T-helper 1 cell treated with Interleukin-12 subunit alpha and Interleukin-12 subunit beta and Interleukin-4 antibody, amounts not matched to agents 30 ng/mL and 1 ng/mL, for 36 hours (primary cell): ENCODE results near the gene ACTL7A. TPM values are rescaled to one million over a fixed set of nuclear protein-coding genes. Genes with fewer than 3 reads are reported as not detected.
"Not testable (repeated sequence)": the region's sequence is repeated elsewhere in the genome, so short reads cannot be mapped to it uniquely, and the experiment has no call there.

ENCODE experiments used
- intact Hi-C: fragments of 100-400 bp; cut with micrococcal nuclease; formaldehyde crosslinking; loops from one replicate; pipeline ENCODE4 v1.15.1; 2024
- total RNA-seq: library from RNA; stranded (reverse); gene quantifications from 2 replicates; pipeline ENCODE4 v1.2.3, GENCODE V29; 2022

Gene ACTL7A
- total RNA-seq = not detected in 2 replicates

GRCh38 chr9:108861997-108862396 lies at the start of gene ACTL7A:
ACTL7A (plus strand) TSS chr9:108862266; CDS start chr9:108862323, 57 bp downstream.
- intact Hi-C loops = no loop called here

- intact Hi-C loops = no loop called here
Observed at GRCh38 chr9:108812396-108813025, 49.6 kb upstream of the ACTL7A start.

- intact Hi-C loops = no loop called here
Observed at GRCh38 chr9:108813951-108814601, 48.0 kb upstream of the ACTL7A start.

- intact Hi-C loops = no loop called here
Observed at GRCh38 chr9:108815156-108815555, 46.9 kb upstream of the ACTL7A start.

GRCh38 chr9:108816037-108816436 lies 46.0 kb upstream of the ACTL7A start:
- intact Hi-C loops = no loop called here

GRCh38 chr9:108823829-108824228 lies 38.2 kb upstream of the ACTL7A start:
- intact Hi-C loops = no loop called here

GRCh38 chr9:108830272-108830671 lies 31.8 kb upstream of the ACTL7A start:
- intact Hi-C loops = no loop called here

- intact Hi-C loops = no loop called here
Observed at GRCh38 chr9:108831496-108832178, 30.4 kb upstream of the ACTL7A start.

GRCh38 chr9:108832179-108832500 lies 29.9 kb upstream of the ACTL7A start:
- intact Hi-C loops = no loop called here

- intact Hi-C loops = no loop called here
Observed at GRCh38 chr9:108834959-108835665, 27.0 kb upstream of the ACTL7A start.

- intact Hi-C loops = no loop called here
Observed at GRCh38 chr9:108835831-108836230, 26.2 kb upstream of the ACTL7A start.

GRCh38 chr9:108836319-108836718 lies 25.7 kb upstream of the ACTL7A start:
- intact Hi-C loops = no loop called here

- intact Hi-C loops = no loop called here
Observed at GRCh38 chr9:108836781-108837180, 25.3 kb upstream of the ACTL7A start.

- intact Hi-C loops = no loop called here
Observed at GRCh38 chr9:108837530-108837929, 24.5 kb upstream of the ACTL7A start.

GRCh38 chr9:108838017-108838416 lies 24.0 kb upstream of the ACTL7A start:
- intact Hi-C loops = no loop called here

GRCh38 chr9:108839561-108839960 lies 22.5 kb upstream of the ACTL7A start:
- intact Hi-C loops = not testable (repeated sequence)

GRCh38 chr9:108842610-108843295 lies 19.3 kb upstream of the ACTL7A start:
- intact Hi-C loops = no loop called here

GRCh38 chr9:108844391-108844790 lies 17.7 kb upstream of the ACTL7A start:
- intact Hi-C loops = no loop called here

- intact Hi-C loops = no loop called here
Observed at GRCh38 chr9:108844856-108845255, 17.2 kb upstream of the ACTL7A start.

GRCh38 chr9:108845507-108845906 lies 16.6 kb upstream of the ACTL7A start:
- intact Hi-C loops = no loop called here

- intact Hi-C loops = no loop called here
Observed at GRCh38 chr9:108845947-108846346, 16.1 kb upstream of the ACTL7A start.
